Mesenchymal stem cell (in vitro differentiated cells and primary cell): Measurements from ENCODE around the gene SLC9A8.

ENCODE experiments used
- DNase-seq: peaks from one replicate; pipeline ENCODE4 v3.0.0-alpha.2; 2013
- H2AFZ ChIP-seq: one replicate; pipeline ENCODE4 v1.6.1; 2013; ENCODE audit warnings: low read depth, mild to moderate bottlenecking, control low read depth, inconsistent platforms, low read length, moderate library complexity
- H2AK5ac ChIP-seq: 2 replicates; pipeline ENCODE4 v1.6.1; 2013; ENCODE audit warnings: low read length, moderate library complexity, mild to moderate bottlenecking, inconsistent platforms; ENCODE audit not compliant: severe bottlenecking
- H2BK120ac ChIP-seq: one replicate; pipeline ENCODE4 v1.6.1; 2013; ENCODE audit warnings: low read depth, mild to moderate bottlenecking, inconsistent platforms, low read length, moderate library complexity
- H2BK12ac ChIP-seq, 2 experiments: one replicate each; pipeline ENCODE4 v1.6.1; 2013; ENCODE audit warnings: inconsistent platforms in 2 of 2, low read length in 2 of 2, mild to moderate bottlenecking in 2 of 2, moderate library complexity in 2 of 2, control low read depth in 1 of 2
- H2BK15ac ChIP-seq: one replicate; pipeline ENCODE4 v1.6.1; 2013; ENCODE audit warnings: mild to moderate bottlenecking, low read depth, inconsistent platforms; ENCODE audit not compliant: poor library complexity, severe bottlenecking
- H2BK5ac ChIP-seq: 2 replicates; pipeline ENCODE4 v1.6.1; 2013; ENCODE audit warnings: low read depth, mild to moderate bottlenecking, low read length, control low read depth, inconsistent platforms; ENCODE audit not compliant: poor library complexity, severe bottlenecking
- H3K14ac ChIP-seq, 2 experiments: one replicate each; pipeline ENCODE4 v1.6.1; 2013; ENCODE audit warnings: inconsistent platforms in 2 of 2, low read length in 2 of 2, control low read depth in 1 of 2, mild to moderate bottlenecking in 1 of 2, moderate library complexity in 1 of 2
- H3K18ac ChIP-seq, 2 experiments: one replicate each; pipeline ENCODE4 v1.6.1; 2013; ENCODE audit warnings: inconsistent platforms in 2 of 2, low read length in 2 of 2, control low read depth in 1 of 2, low read depth in 1 of 2, mild to moderate bottlenecking in 1 of 2
- H3K23ac ChIP-seq, 2 experiments: one replicate each; pipeline ENCODE4 v1.6.1; 2013; ENCODE audit warnings: inconsistent platforms in 2 of 2, low read length in 2 of 2, mild to moderate bottlenecking in 2 of 2, moderate library complexity in 2 of 2, control low read depth in 1 of 2
- H3K27ac ChIP-seq: 2 replicates; pipeline ENCODE4 v1.5.1; 2013; ENCODE audit warnings: mild to moderate bottlenecking, moderate library complexity, low read length, control low read depth, inconsistent platforms; ENCODE audit not compliant: poor library complexity, severe bottlenecking
- H3K27me3 ChIP-seq, 2 experiments: 2 replicates each; pipeline versions ENCODE4 v1.6.1 to v1.7.0; 2013; ENCODE audit warnings: low read length in 2 of 2, mild to moderate bottlenecking in 2 of 2, moderate library complexity in 2 of 2, control low read depth in 1 of 2, inconsistent platforms in 1 of 2; ENCODE audit not compliant: control insufficient read depth in 1 of 2, insufficient read depth in 1 of 2
- H3K36me3 ChIP-seq, 2 experiments: 2 replicates each; pipeline versions ENCODE4 v1.6.1 to v1.7.0; 2013; ENCODE audit warnings: low read length in 2 of 2, control low read depth in 1 of 2, inconsistent platforms in 1 of 2, low read depth in 1 of 2, mild to moderate bottlenecking in 1 of 2; ENCODE audit not compliant: insufficient read depth in 2 of 2, control insufficient read depth in 1 of 2
- H3K4ac ChIP-seq, 2 experiments: one replicate each; pipeline ENCODE4 v1.6.1; 2013; ENCODE audit warnings: inconsistent platforms in 2 of 2, low read length in 2 of 2, mild to moderate bottlenecking in 2 of 2, moderate library complexity in 2 of 2, control low read depth in 1 of 2, low read depth in 1 of 2
- H3K4me1 ChIP-seq: 2 replicates; pipeline ENCODE4 v1.6.1; 2013; ENCODE audit warnings: low read depth, low read length, control low read depth; ENCODE audit not compliant: control insufficient read depth, insufficient read depth
- H3K4me2 ChIP-seq: 2 replicates; pipeline ENCODE4 v1.6.1; 2013; ENCODE audit warnings: low read length, mild to moderate bottlenecking, inconsistent platforms; ENCODE audit not compliant: poor library complexity, severe bottlenecking
- H3K4me3 ChIP-seq, 2 experiments: 2 replicates each; pipeline versions ENCODE4 v1.5.1 to v1.7.0; 2013; ENCODE audit warnings: low read length in 2 of 2, mild to moderate bottlenecking in 2 of 2, control low read depth in 1 of 2, low read depth in 1 of 2; ENCODE audit not compliant: insufficient read depth in 1 of 2
- H3K79me1 ChIP-seq: replicated peaks from 2 replicates; pipeline ENCODE4 v1.6.1; 2013; ENCODE audit warnings: mild to moderate bottlenecking, control low read depth, low read length, inconsistent platforms; ENCODE audit not compliant: poor library complexity, severe bottlenecking
- H3K9ac ChIP-seq: 2 replicates; pipeline ENCODE4 v1.7.0; 2013; ENCODE audit warnings: mild to moderate bottlenecking, low read length, moderate library complexity
- H3K9me3 ChIP-seq: 2 replicates; pipeline ENCODE4 v1.7.0; 2013; ENCODE audit warnings: mild to moderate bottlenecking, low read length; ENCODE audit not compliant: control insufficient read depth
- H4K8ac ChIP-seq: one replicate; pipeline ENCODE4 v1.6.1; 2013; ENCODE audit warnings: inconsistent platforms, mild to moderate bottlenecking, low read length, moderate library complexity
- H4K91ac ChIP-seq: one replicate; pipeline ENCODE4 v1.6.1; 2013; ENCODE audit warnings: mild to moderate bottlenecking, low read length, inconsistent platforms
- WGBS: methylation state at CpG from one replicate; pipeline ENCODE4 v1.1.7; 2013; ENCODE audit warnings: mixed read lengths; 5-methylcytosine and 5-hydroxymethylcytosine counted together

SLC9A8 gene

DNA sequence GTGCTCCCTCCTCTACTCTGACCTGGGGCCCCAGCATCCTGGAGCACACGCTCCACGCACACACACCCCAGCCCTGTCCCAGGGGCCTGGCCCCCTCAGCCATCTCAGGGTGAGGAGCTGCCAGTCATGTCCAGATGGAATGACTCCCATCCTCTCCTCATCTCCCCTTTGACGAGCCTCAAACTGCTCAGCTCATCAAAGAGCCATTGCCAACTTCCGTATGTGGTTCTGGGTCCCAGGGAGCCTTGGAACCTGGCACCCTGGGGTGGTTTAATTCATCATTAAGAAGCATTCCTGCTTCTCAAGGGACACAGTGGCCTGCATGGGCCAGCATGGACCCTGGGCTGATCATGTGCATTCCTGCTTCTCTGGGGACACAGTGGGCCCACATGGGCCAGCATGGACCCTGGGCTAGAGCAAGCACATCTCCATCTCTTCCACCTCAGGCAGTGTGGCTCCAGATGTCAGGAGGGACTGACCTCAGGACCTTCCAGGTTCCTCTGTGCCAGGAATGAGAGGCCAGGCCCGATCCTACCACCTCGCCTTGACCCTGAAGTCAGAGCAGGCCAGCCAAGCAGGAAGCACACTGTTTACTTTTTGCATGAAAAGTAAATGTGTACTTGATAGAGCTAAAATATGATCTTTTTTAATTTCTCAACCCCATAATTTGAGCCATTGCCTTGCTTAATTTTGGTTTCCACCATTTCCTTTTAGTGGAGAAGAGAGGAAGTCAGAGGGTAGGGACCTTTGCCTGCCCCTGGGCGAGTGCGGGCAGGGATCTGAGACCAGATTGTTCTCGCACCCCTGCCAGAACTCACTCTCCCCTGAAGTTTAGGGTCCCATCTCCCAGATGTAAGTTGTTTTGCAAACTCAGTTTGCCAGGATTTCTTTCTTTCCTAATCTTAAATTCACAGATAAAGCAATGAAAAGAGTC is 76.6 kb downstream of the SLC9A8 start:
- peak overlapping the region in 1 of 2 experiments; percentile 54 for H3K23ac ChIP-seq
- no peak overlapping the region for H2BK120ac ChIP-seq
- peaks cover 20% of the 10 kb centered on the region for H3K79me1 ChIP-seq
- peaks cover 64% of the 10 kb centered on the region for H3K4me1 ChIP-seq
- H3K18ac ChIP-seq, result no peak overlapping the region
- H3K4me3 ChIP-seq, result no peak overlapping the region
- 78% methylated on average over 9 of the region's 9 CpGs for WGBS
- H3K27me3 ChIP-seq, result no peaks in the 10 kb centered on the region
- H3K4me2 ChIP-seq, result no peak overlapping the region
- H3K27ac ChIP-seq, result peak overlapping the region; percentile 87
- no peak overlapping the region for H3K14ac ChIP-seq
- H2AFZ ChIP-seq, result no peak overlapping the region
- no peak overlapping the region for H3K4ac ChIP-seq
- no peak for DNase-seq
- no peak overlapping the region for H2BK5ac ChIP-seq
- no peak overlapping the region for H3K9ac ChIP-seq
- H3K36me3 ChIP-seq, result peaks cover 41 to 59% of the 10 kb centered on the region in 2 experiments
- H2BK12ac ChIP-seq, result no peak overlapping the region
- no peak overlapping the region for H2BK15ac ChIP-seq
- peak overlapping the region; percentile 21 for H4K91ac ChIP-seq
- H3K9me3 ChIP-seq, result no peaks in the 10 kb centered on the region
- H2AK5ac ChIP-seq, result peak overlapping the region; percentile 40
- peak overlapping the region; percentile 38 for H4K8ac ChIP-seq

- WGBS, result 77% methylated on average over 9 of the region's 9 CpGs
- H3K4me2 ChIP-seq, result no peak overlapping the region
- no peak for DNase-seq
Observed at GRCh38 chr20:49889935-49890333, 77.3 kb downstream of the SLC9A8 start.

DNA sequence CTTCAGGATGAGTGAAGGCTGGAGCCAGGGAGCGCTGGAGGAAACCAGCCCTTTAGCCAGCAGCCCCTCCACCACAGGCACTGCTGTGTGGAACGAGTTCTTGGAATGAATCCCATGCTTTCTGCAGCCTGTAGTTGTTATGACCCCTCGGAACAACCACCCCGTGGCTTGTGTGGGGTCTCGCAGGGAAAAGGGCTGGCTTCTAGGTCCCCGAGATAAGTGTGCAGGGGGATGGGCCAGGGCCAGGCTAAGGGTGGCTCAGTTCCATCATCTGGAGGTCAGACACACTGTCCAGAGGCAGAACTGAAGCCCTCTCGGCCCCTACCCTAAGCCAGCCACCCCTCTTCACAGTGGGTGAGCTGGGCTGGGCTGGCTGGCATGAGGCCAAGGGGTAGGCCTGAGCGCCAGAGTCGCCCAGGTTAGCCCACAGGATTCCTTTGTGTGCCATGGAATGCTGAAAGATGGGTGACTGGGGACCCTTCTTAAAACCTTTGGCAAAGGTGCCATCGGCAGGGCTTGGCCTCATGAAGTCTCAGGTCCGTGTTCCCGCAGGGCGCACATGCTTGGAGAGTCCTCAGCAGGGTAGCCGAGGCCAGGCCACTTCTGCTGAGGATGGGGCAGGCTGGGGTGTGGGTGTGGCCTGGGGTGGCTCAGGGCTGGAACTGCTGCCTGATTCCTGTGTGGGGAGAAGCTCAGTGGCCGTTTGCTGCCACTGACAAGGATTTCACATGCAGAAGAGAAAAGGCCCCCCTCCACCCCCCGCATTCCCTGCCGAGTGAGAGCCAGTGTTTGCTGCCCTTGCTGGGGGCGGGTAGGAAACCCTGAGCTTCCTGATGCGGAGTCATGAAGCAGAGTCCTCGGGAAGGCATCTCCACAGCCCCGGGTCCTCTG is 78.1 kb downstream of the SLC9A8 start:
- 71% methylated on average over 20 of the region's 21 CpGs for WGBS
- H2AFZ ChIP-seq, result no peak overlapping the region
- H3K36me3 ChIP-seq, result peaks cover 27 to 45% of the 10 kb centered on the region in 2 experiments
- peaks cover 56% of the 10 kb centered on the region for H3K4me1 ChIP-seq
- no peak overlapping the region for H3K18ac ChIP-seq
- H3K9me3 ChIP-seq, result no peaks in the 10 kb centered on the region
- H2BK120ac ChIP-seq, result no peak overlapping the region
- peak overlapping the region; percentile 15 for H4K91ac ChIP-seq
- peak overlapping the region in 1 of 2 experiments; percentile 33 for H2BK12ac ChIP-seq
- no peak overlapping the region for H2BK5ac ChIP-seq
- H3K79me1 ChIP-seq, result peaks cover 21% of the 10 kb centered on the region
- H3K27ac ChIP-seq, result no peak overlapping the region
- H3K4me2 ChIP-seq, result no peak overlapping the region
- peak overlapping the region; percentile 58 for H4K8ac ChIP-seq
- H3K9ac ChIP-seq, result no peak overlapping the region
- H3K23ac ChIP-seq, result no peak overlapping the region
- H3K14ac ChIP-seq, result no peak overlapping the region
- no peaks in the 10 kb centered on the region for H3K27me3 ChIP-seq
- H2BK15ac ChIP-seq, result no peak overlapping the region
- no peak overlapping the region for H3K4ac ChIP-seq
- H2AK5ac ChIP-seq, result peak overlapping the region; percentile 84
- no peak overlapping the region for H3K4me3 ChIP-seq
- DNase-seq, result no peak

More at GRCh38 chr20:49889935-49890333, 77.3 kb downstream of the SLC9A8 start:
- no peak overlapping the region for H2BK5ac ChIP-seq
- H3K18ac ChIP-seq, result no peak overlapping the region
- no peak overlapping the region for H3K14ac ChIP-seq
- H2AK5ac ChIP-seq, result peak overlapping the region; percentile 40
- no peaks in the 10 kb centered on the region for H3K27me3 ChIP-seq
- H3K4me3 ChIP-seq, result no peak overlapping the region
- H2BK15ac ChIP-seq, result no peak overlapping the region
- no peak overlapping the region for H4K8ac ChIP-seq
- no peak overlapping the region for H2BK120ac ChIP-seq
- no peak overlapping the region for H4K91ac ChIP-seq
- no peak overlapping the region for H3K9ac ChIP-seq
- no peak overlapping the region for H3K4ac ChIP-seq
- no peak overlapping the region for H2AFZ ChIP-seq
- H3K4me1 ChIP-seq, result peaks cover 60% of the 10 kb centered on the region
- H2BK12ac ChIP-seq, result no peak overlapping the region
- no peak overlapping the region for H3K27ac ChIP-seq
- peaks cover 19% of the 10 kb centered on the region for H3K79me1 ChIP-seq
- no peaks in the 10 kb centered on the region for H3K9me3 ChIP-seq
- H3K23ac ChIP-seq, result no peak overlapping the region
- H3K36me3 ChIP-seq, result peaks cover 34 to 52% of the 10 kb centered on the region in 2 experiments
